ENCODE measurements around the gene CLTCL1. TPM values are rescaled to one million over a fixed set of nuclear protein-coding genes. Genes with fewer than 3 reads are reported as not detected.

Gene CLTCL1
- total RNA-seq, 1 experiment from 2014 or later: 7.1 TPM

GRCh38 chr22:19169947-19170318 is 121.6 kb downstream of the CLTCL1 start (continued):
- no peak for TF ChIP-seq REST (IDR thresholded peaks at IDR 0.05; ENCODE audit: low read depth)
- no peak for TF ChIP-seq FOSL1 (IDR thresholded peaks at IDR 0.05; ENCODE audit: low read depth)
- TF ChIP-seq SP1 (IDR thresholded peaks at IDR 0.05; ENCODE audit: low read depth): no peak
- no peak for TF ChIP-seq POLR2A (IDR thresholded peaks at IDR 0.05; ENCODE audit: borderline replicate concordance, extremely low read depth, insufficient read depth, insufficient read length)

GRCh38 chr22:19169002-19169946 is 122.2 kb downstream of the CLTCL1 start:
- no peaks in the 10 kb centered on the region for H3K9me3 ChIP-seq (ENCODE audit: control insufficient read depth in 1 of 2, insufficient read depth in 1 of 2, low read depth in 1 of 2, low read length in 2 of 2)
- H3K9ac ChIP-seq (ENCODE audit: low read length): no peak overlapping the region
- POLR2A ChIA-PET: no interaction called here
- no peak overlapping the region for H3K4me3 ChIP-seq (replicated peaks in 1 of 2; ENCODE audit: low read depth in 1 of 2, low read length in 2 of 2)
- no peaks in the 10 kb centered on the region for H3K36me3 ChIP-seq (ENCODE audit: control insufficient read depth in 1 of 2, insufficient read depth in 2 of 2, low read length in 2 of 2)
- H2AFZ ChIP-seq (ENCODE audit: low read depth, low read length, poor library complexity, severe bottlenecking): no peak overlapping the region
- H3K27ac ChIP-seq (ENCODE audit: low read depth, low read length): no peak overlapping the region
- ATAC-seq: no peak
- no peaks in the 10 kb centered on the region for H4K20me1 ChIP-seq (ENCODE audit: insufficient read depth)
- no peak for DNase-seq (ENCODE audit: low read depth, low spot score)
- peaks cover 12% of the 10 kb centered on the region for H3K27me3 ChIP-seq (ENCODE audit: insufficient read depth, low read length)
- RAD21 ChIA-PET (ENCODE audit: low non-redundant PET in 1 of 2, low total read pairs in 2 of 2, uncharacterized antibody in 2 of 2, unreplicated experiment in 2 of 2): no interaction called here
- peaks cover 29% of the 10 kb centered on the region for H3K79me2 ChIP-seq (ENCODE audit: insufficient read depth, low read length)
- TF ChIP-seq CBX3 (IDR thresholded peaks at IDR 0.05; ENCODE audit: low read depth) (no peak), TCF7L2 (IDR thresholded peaks at IDR 0.05; ENCODE audit: borderline replicate concordance, extremely low read depth, insufficient read depth, insufficient read length) (peak; percentile 49), FOSL1 (IDR thresholded peaks at IDR 0.05; ENCODE audit: low read depth) (no peak), POLR2AphosphoS5 (IDR thresholded peaks at IDR 0.05; ENCODE audit: low read depth, low read length) (no peak), POLR2A (IDR thresholded peaks at IDR 0.05; ENCODE audit: borderline replicate concordance, extremely low read depth, insufficient read depth, insufficient read length) (no peak), SIN3A (IDR thresholded peaks at IDR 0.05; ENCODE audit: low read depth) (no peak)
- no peak overlapping the region for H3K4me2 ChIP-seq (ENCODE audit: low read length)
- no peaks in the 10 kb centered on the region for H3K9me2 ChIP-seq (ENCODE audit: insufficient read depth)
- CTCF ChIA-PET: interaction anchor here (1.2 to 1.3 kb wide), 2 partner anchors 25 to 461 kb away, joined by 3 read pairs; partner anchors contain the start of gene ESS2
- intact Hi-C loops (cut with micrococcal nuclease): no loop called here
- no TSS peak for BruUV-seq (replicated peaks)
- H3K4me1 ChIP-seq (ENCODE audit: control insufficient read depth in 1 of 2, insufficient read depth in 2 of 2, low read length in 2 of 2): peaks cover 4 to 31% of the 10 kb centered on the region in 2 experiments; a peak in 3 of 4 replicates
